ELF-1 (cell line): Measurements from ENCODE around the gene TMEM221.
A peak's percentile ranks its signal among the peaks of the same experiment; 100 is the strongest.

Experiments used
- DNase-seq: peaks from one replicate; pipeline ENCODE4 v3.0.0-alpha.2; 2016; ENCODE audit warnings: low read depth, low spot score

TMEM221 gene

GRCh38 chr19:17445526-17446165 lies 2.8 kb downstream of the TMEM221 start:
- no peak for DNase-seq

- peak; percentile 66 for DNase-seq
Measured at GRCh38 chr19:17441241-17442021, 7.0 kb downstream of the TMEM221 start.

GRCh38 chr19:17436874-17437267 lies 11.6 kb downstream of the TMEM221 start:
- no peak for DNase-seq

GRCh38 chr19:17436094-17436873 lies 12.2 kb downstream of the TMEM221 start:
- DNase-seq: no peak

- DNase-seq: no peak
Measured at GRCh38 chr19:17435218-17435617, 13.2 kb downstream of the TMEM221 start.

GRCh38 chr19:17431417-17431816 lies 17.1 kb downstream of the TMEM221 start:
- DNase-seq: no peak

- DNase-seq: no peak
Measured at GRCh38 chr19:17429641-17430113, 18.8 kb downstream of the TMEM221 start.

GRCh38 chr19:17424743-17425365 lies 23.6 kb downstream of the TMEM221 start:
- DNase-seq: peak; percentile 88

GRCh38 chr19:17423429-17424208 lies 24.8 kb downstream of the TMEM221 start:
- no peak for DNase-seq

- no peak for DNase-seq
Measured at GRCh38 chr19:17421942-17422341, 26.5 kb downstream of the TMEM221 start.

GRCh38 chr19:17420475-17420924 lies 28.0 kb downstream of the TMEM221 start:
- DNase-seq: peak; percentile 61

GRCh38 chr19:17419621-17420474 lies 28.6 kb downstream of the TMEM221 start, which contains the start of gene MVB12A:
Gene MVB12A (plus strand): TSS chr19:17420047. CDS start chr19:17420136, 89 bp downstream.
- peak; percentile 99 for DNase-seq

GRCh38 chr19:17419154-17419620 lies 29.3 kb downstream of the TMEM221 start:
- DNase-seq: no peak

- DNase-seq: no peak
Measured at GRCh38 chr19:17418710-17419109, 29.8 kb downstream of the TMEM221 start.

GRCh38 chr19:17415121-17415520 lies 33.3 kb downstream of the TMEM221 start:
- DNase-seq: peak; percentile 84

GRCh38 chr19:17414097-17414496 lies 34.4 kb downstream of the TMEM221 start:
- DNase-seq: no peak

GRCh38 chr19:17411801-17412200 lies 36.7 kb downstream of the TMEM221 start:
- peak; percentile 80 for DNase-seq

GRCh38 chr19:17409990-17410389 lies 38.5 kb downstream of the TMEM221 start:
- no peak for DNase-seq

- DNase-seq: no peak
Measured at GRCh38 chr19:17406887-17407196, 41.6 kb downstream of the TMEM221 start.
